ENCODE results near the gene TMEM131. TPM values are rescaled to one million over a fixed set of nuclear protein-coding genes. Genes with fewer than 3 reads are reported as not detected.

TMEM131 gene
- total RNA-seq, 3 donors from 2014 or later, result 58.3 to 110 (median 67.7) TPM

DNA sequence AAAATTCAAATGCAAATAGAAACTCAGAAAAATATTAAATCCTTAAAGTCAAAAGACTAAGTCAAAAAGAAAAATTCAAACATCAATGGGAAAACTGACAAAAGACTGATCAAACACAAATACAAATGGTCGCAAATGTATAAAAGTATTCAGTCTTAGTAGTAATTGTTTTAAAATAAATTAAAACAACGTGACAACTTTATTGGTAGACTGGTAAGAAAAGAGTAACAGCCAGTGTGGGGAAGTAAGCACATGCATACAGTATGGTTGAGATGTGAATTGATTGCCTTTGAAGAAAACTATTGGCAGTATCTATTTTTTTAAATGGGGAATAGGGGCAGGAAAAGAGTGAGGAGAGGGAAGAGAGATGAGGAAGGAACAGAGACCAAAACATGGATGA is 9.8 kb downstream of the TMEM131 start:
- intact Hi-C loops (cut with DNase I, micrococcal nuclease), result no loop called here
- no peak for DNase-seq
- Histone ChIP-seq H3K4me1 (ENCODE audit: low read depth) (peaks cover 22% of the 10 kb centered on the region), H3K4me3 (no peak overlapping the region), H3K36me3 (ENCODE audit: low read depth) (no peaks in the 10 kb centered on the region), H3K9me3 (peaks cover 12% of the 10 kb centered on the region)
- no peak for TF ChIP-seq CTCF (IDR thresholded peaks at IDR 0.05)
- ATAC-seq, result no peak

GRCh38 chr2:97983698-97984097 is 12.1 kb downstream of the TMEM131 start:
- ATAC-seq (peak; percentile 98), DNase-seq (peak in 1 of 3 donors; percentile 62)
- intact Hi-C loops (cut with DNase I, micrococcal nuclease), result no loop called here
- no peaks in the 10 kb centered on the region for H3K36me3 ChIP-seq (ENCODE audit: low read depth)
- H3K4me3 ChIP-seq, result no peak overlapping the region
- TF ChIP-seq CTCF (IDR thresholded peaks at IDR 0.05), result no peak
- H3K9me3 ChIP-seq, result peaks cover 12% of the 10 kb centered on the region
- H3K4me1 ChIP-seq (ENCODE audit: low read depth), result peaks cover 13% of the 10 kb centered on the region

DNA sequence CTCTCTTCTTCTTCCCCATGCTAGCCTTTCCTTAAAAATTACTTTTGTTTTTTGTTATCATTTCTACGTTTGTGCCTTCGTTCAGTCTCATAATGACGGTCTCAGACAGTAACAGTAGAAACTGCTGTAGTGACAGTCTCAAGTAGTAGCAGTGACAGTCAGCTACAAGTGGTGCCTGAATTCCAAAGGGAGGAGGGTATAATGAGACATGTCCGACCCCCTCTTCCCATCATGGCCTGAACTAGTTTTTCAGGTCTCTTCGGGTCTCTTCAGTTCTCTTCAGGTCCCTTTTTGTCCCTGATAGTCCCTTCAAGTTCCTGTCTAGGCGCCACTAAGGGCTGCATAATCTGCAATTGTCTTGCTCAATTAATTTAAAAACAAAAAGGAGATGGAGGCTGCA is 12.6 kb downstream of the TMEM131 start:
- H3K4me3 ChIP-seq, result no peak overlapping the region
- DNase-seq (no peak), ATAC-seq (no peak)
- peaks cover 13% of the 10 kb centered on the region for H3K4me1 ChIP-seq (ENCODE audit: low read depth)
- H3K9me3 ChIP-seq, result peaks cover 7% of the 10 kb centered on the region
- no peaks in the 10 kb centered on the region for H3K36me3 ChIP-seq (ENCODE audit: low read depth)
- intact Hi-C loops (cut with DNase I, micrococcal nuclease), result no loop called here
- no peak for TF ChIP-seq CTCF (IDR thresholded peaks at IDR 0.05)

DNA sequence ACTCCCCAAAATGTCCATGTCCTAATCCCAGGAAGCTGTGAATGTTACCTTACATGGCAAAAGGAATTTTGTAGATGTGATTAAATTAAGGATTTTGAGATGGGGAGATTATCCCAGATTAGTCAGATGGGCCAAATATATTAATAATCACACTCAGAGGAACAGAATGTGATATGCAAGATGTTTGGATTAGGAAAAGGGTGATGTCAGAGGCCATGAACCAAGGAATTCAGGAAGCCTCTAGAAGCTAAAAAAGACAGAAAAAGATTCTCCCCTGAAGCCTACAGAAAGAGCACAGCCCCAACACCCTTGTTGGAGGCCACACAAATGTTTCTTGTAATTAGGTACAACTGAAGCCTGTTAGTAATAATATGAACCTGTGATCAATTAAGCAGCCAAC is 13.1 kb downstream of the TMEM131 start:
- no peak for ATAC-seq

GRCh38 chr2:97981961-97982360 is 13.8 kb downstream of the TMEM131 start:
- no peak overlapping the region for H3K4me3 ChIP-seq
- intact Hi-C loops (cut with DNase I, micrococcal nuclease), result no loop called here
- H3K36me3 ChIP-seq (ENCODE audit: low read depth), result no peaks in the 10 kb centered on the region
- ATAC-seq (no peak), DNase-seq (no peak)
- peaks cover 2% of the 10 kb centered on the region for H3K9me3 ChIP-seq
- H3K4me1 ChIP-seq (ENCODE audit: low read depth), result peaks cover 13% of the 10 kb centered on the region
- TF ChIP-seq CTCF (IDR thresholded peaks at IDR 0.05), result no peak

More for the DNA sequence above, 13.1 kb downstream of the TMEM131 start:
- Histone ChIP-seq H3K36me3 (ENCODE audit: low read depth) (no peaks in the 10 kb centered on the region), H3K4me1 (ENCODE audit: low read depth) (peaks cover 13% of the 10 kb centered on the region), H3K9me3 (peaks cover 2% of the 10 kb centered on the region), H3K4me3 (no peak overlapping the region)
- DNase-seq, result no peak
- no peak for TF ChIP-seq CTCF (IDR thresholded peaks at IDR 0.05)
- intact Hi-C loops (cut with DNase I, micrococcal nuclease), result no loop called here

GRCh38 chr2:97979904-97980303 is 15.8 kb downstream of the TMEM131 start:
- intact Hi-C loops (cut with DNase I, micrococcal nuclease), result no loop called here

More at GRCh38 chr2:97979904-97980303, 15.8 kb downstream of the TMEM131 start:
- H3K4me1 ChIP-seq (ENCODE audit: low read depth), result peaks cover 13% of the 10 kb centered on the region
- TF ChIP-seq CTCF (IDR thresholded peaks at IDR 0.05), result no peak
- H3K9me3 ChIP-seq, result peaks cover 2% of the 10 kb centered on the region
- no peak for DNase-seq
- ATAC-seq, result no peak
- H3K36me3 ChIP-seq (ENCODE audit: low read depth), result no peaks in the 10 kb centered on the region
- no peak overlapping the region for H3K4me3 ChIP-seq
